Sciatic nerve (tissue), 2 donors: ENCODE measurements around the gene DENND4B. TPM values are rescaled to one million over a fixed set of nuclear protein-coding genes. Genes with fewer than 3 reads are reported as not detected.
"Not testable (repeated sequence)": the region's sequence is repeated elsewhere in the genome, so short reads cannot be mapped to it uniquely, and the experiment has no call there.

Experiments used
- ATAC-seq: fragments of 200-7000 bp; cut with Tn5 transposase; one replicate; pipeline ENCODE4 v1.9.1; 2020; ENCODE audit warnings: mild to moderate bottlenecking, moderate library complexity
- DNase-seq: peaks from one replicate; pipeline ENCODE4 v3.0.0-alpha.2; 2020; ENCODE audit warnings: low spot score
- intact Hi-C: fragments of 100-400 bp; cut with DNase I; formaldehyde crosslinking; loops from one replicate; pipeline ENCODE4 v1.14.2; 2022
- microRNA-seq: library from miRNA; unstranded; fragments of <30 nt; microRNA quantifications from one replicate; pipeline ENCODE4 v1.2.0, GENCODE V29; 2020
- total RNA-seq: library from RNA; stranded (reverse); fragmentation: NEBNext Ultra II Directional; extraction: Animal tissue kit (Norgen Biotek cat#: 25700); gene quantifications from one replicate; pipeline ENCODE4 v1.2.1, GENCODE V29; 2021
- donor health status: DM: no; HTN: no; CAD: no.
- donor health status: DM: no; HTN: no; CAD: no.

Gene DENND4B
- total RNA-seq, 1 donor from 2014 or later, result 78.9 TPM

GRCh38 chr1:153907134-153907533 lies 39.4 kb downstream of the DENND4B start:
- DNase-seq, result no peak
- no peak for ATAC-seq
- intact Hi-C loops, result no loop called here

- ATAC-seq (no peak), DNase-seq (no peak)
- intact Hi-C loops, result no loop called here
Observed at GRCh38 chr1:153906396-153906795, 40.1 kb downstream of the DENND4B start.

- DNase-seq, intact Hi-C loops, ATAC-seq: not testable (repeated sequence)
Observed at GRCh38 chr1:153905908-153906307, 40.6 kb downstream of the DENND4B start.

GRCh38 chr1:153903841-153904455 lies 42.6 kb downstream of the DENND4B start:
- DNase-seq, result no peak
- intact Hi-C loops, result no loop called here
- ATAC-seq, result peak; percentile 83

GRCh38 chr1:153899509-153899908 lies 47.0 kb downstream of the DENND4B start:
- intact Hi-C loops, result no loop called here
- DNase-seq, result no peak
- no peak for ATAC-seq

GRCh38 chr1:153895866-153896265 lies 50.7 kb downstream of the DENND4B start:
- intact Hi-C loops, ATAC-seq, DNase-seq: not testable (repeated sequence)

- intact Hi-C loops, DNase-seq, ATAC-seq: not testable (repeated sequence)
Observed at GRCh38 chr1:153891042-153891441, 55.5 kb downstream of the DENND4B start.

GRCh38 chr1:153888533-153888932 lies 58.0 kb downstream of the DENND4B start:
- DNase-seq, result no peak
- no peak for ATAC-seq
- intact Hi-C loops, result no loop called here

GRCh38 chr1:153886127-153886526 lies 60.4 kb downstream of the DENND4B start:
- no peak for DNase-seq
- intact Hi-C loops, result no loop called here
- ATAC-seq, result no peak

GRCh38 chr1:153883223-153883622 lies 63.3 kb downstream of the DENND4B start:
- intact Hi-C loops, result no loop called here
- DNase-seq, result no peak
- no peak for ATAC-seq

- ATAC-seq, result no peak
- intact Hi-C loops, result no loop called here
- DNase-seq, result no peak
Observed at GRCh38 chr1:153882296-153882912, 64.1 kb downstream of the DENND4B start.

- ATAC-seq, result peak; percentile 69
- DNase-seq, result no peak
- intact Hi-C loops, result no loop called here
Observed at GRCh38 chr1:153881751-153882150, 64.8 kb downstream of the DENND4B start.

- intact Hi-C loops, result no loop called here
- ATAC-seq (peak; percentile 95), DNase-seq (peak; percentile 92)
Observed at GRCh38 chr1:153880962-153881361, 65.6 kb downstream of the DENND4B start.

- intact Hi-C loops, result no loop called here
- no peak for ATAC-seq
- no peak for DNase-seq
Observed at GRCh38 chr1:153880024-153880423, 66.5 kb downstream of the DENND4B start.

Small RNAs within 50 kb of the gene (microRNA-seq; reads per million reads assigned to microRNA genes)
- gene MIR6737, result not detected

Other genes starting within 250 kb of the DENND4B start
- gene INTS3, start 218.7 kb downstream of the DENND4B start, total RNA-seq, result 72.4 TPM
- gene SLC27A3, start 171.3 kb downstream of the DENND4B start, total RNA-seq, result 38.0 TPM
- gene GATAD2B, start 23.7 kb downstream of the DENND4B start, total RNA-seq, result 59.6 TPM
- 58.1 TPM for gene CRTC2, start 11.9 kb upstream of the DENND4B start, total RNA-seq
- gene SLC39A1, start 16.8 kb upstream of the DENND4B start, total RNA-seq, result 73.9 TPM
- gene CREB3L4, start 21.2 kb upstream of the DENND4B start, total RNA-seq, result 11.8 TPM
- 72.8 TPM for gene JTB, start 31.0 kb upstream of the DENND4B start, total RNA-seq
- gene RAB13, start 39.6 kb upstream of the DENND4B start, total RNA-seq, result 90.1 TPM
- 1,621 TPM for gene RPS27, start 44.0 kb upstream of the DENND4B start, total RNA-seq
- gene NUP210L, start 208.4 kb upstream of the DENND4B start, total RNA-seq, result 0.18 TPM
- 229 TPM for gene TPM3, start 245.4 kb upstream of the DENND4B start, total RNA-seq